Skin epidermis (tissue), 12 donors: ENCODE results near the gene FBXO24.

Experiments
- H3K27ac ChIP-seq, 21 experiments: fragments of 200-600 bp; sonication (generic) in 11 of 21; one replicate each; pipeline ENCODE4 v1.5.0; 2020; ENCODE audit warnings: mild to moderate bottlenecking in 3 of 21, inconsistent platforms in 2 of 21, moderate library complexity in 2 of 21
- H3K4me3 ChIP-seq, 7 experiments: fragments of 200-600 bp; sonication (generic) in 2 of 7; one replicate each; pipeline ENCODE4 v1.5.0; 2020; ENCODE audit warnings: inconsistent platforms in 2 of 7, mild to moderate bottlenecking in 2 of 7, moderate library complexity in 1 of 7

The FBXO24 gene

DNA sequence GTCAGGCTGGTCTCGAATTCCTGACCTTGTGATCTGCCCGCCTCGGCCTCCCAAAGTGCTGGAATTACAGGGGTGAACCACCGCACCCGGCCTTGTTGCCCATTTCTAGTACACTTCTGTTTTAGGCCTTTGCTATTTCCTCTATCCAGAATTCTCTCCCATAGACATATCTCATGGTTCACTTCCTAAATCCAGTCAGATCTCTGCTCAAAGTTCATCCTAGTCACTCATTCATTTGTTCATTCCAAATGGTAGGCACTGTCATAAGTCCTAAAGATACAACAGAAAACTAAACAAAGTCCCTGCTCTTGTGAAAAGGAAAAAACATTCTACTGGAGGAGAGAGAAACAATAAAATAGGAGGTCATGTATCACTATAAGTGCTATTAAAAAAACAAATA, 23.8 kb downstream of the FBXO24 start:
- no peak overlapping the region for H3K27ac ChIP-seq

DNA sequence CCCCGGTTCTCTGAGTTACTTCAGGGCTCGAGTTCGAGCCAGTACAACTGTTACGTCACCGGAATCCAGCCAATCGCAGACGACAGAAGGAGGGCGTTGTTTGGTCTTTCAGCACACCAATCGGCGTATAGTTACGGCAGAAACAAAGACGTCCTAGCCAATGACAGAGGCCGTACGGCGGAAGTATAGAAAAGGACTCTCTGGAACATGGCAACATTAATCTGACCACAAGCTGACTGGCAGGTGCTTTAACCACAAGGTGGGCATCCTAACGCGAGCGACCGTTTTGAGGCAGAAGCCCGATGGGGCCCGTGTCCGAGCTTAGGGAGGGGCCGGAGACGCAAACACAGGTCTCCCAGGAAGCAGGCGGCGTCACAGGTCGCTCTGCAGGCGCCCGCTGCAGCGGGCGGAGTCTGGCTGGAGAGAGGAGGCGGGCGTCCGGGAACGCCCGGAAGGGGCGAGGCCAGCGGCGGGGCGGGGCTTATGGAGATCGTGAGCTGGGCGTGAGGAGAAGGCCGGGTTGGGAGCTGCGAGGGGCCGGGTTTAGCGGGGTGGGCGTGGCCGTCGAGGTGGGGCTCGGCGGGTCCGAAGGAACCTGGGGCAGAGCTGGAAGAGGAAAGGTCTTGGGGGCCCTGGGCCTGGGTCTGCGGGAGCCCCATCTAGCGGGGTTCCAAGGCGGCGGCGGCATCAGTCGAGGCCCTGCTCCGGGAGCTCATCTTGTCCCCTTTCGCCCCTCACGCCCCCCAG, 26.0 kb downstream of the FBXO24 start, which contains the start of gene MOSPD3:
TSS of gene MOSPD3 (plus strand) at position 558 of the 747 bp plus-strand sequence. CDS start 252 bp downstream, outside the sequence.
- H3K4me3 ChIP-seq, result peak within 1 kb of the TSS; percentile 57 to 80 (median 69)
- H3K27ac ChIP-seq, result peak within 1 kb of the TSS; percentile 50 to 97 (median 90)

More for the DNA sequence above, 23.8 kb downstream of the FBXO24 start:
- H3K4me3 ChIP-seq, result no peak overlapping the region

DNA sequence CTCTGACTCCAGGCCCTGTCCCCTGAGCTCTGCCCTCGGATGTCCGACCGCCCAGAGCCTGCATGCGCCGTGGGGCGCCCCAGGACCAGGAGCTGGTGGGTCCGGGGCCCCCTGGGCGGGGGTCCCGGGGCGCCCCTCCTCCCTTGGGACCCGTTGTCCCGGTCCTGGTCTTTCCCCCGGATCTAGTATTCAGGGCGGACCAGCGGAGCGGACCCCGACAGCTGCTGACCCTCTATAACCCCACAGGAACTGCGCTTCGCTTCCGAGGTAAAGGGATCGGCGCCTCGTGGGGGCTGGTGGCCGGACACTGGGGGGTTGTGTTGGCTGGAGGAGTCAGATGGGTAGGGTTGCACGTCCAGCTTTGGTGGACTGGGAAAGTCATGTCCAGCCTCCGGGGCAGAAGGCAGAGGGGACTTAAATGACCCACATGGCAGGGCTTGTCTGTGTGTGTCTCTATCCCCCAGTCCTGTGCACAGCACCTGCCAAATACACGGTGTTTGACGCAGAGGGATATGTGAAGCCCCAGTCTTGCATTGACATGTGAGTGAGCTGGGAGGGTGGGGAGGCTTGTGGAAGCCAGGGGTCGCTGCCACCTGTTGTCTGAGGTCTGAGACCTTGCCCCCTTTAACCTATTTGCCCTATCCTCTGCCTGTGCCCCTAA, 26.7 kb downstream of the FBXO24 start:
- H3K27ac ChIP-seq, result peak overlapping the region; percentile 50 to 97 (median 90)

DNA sequence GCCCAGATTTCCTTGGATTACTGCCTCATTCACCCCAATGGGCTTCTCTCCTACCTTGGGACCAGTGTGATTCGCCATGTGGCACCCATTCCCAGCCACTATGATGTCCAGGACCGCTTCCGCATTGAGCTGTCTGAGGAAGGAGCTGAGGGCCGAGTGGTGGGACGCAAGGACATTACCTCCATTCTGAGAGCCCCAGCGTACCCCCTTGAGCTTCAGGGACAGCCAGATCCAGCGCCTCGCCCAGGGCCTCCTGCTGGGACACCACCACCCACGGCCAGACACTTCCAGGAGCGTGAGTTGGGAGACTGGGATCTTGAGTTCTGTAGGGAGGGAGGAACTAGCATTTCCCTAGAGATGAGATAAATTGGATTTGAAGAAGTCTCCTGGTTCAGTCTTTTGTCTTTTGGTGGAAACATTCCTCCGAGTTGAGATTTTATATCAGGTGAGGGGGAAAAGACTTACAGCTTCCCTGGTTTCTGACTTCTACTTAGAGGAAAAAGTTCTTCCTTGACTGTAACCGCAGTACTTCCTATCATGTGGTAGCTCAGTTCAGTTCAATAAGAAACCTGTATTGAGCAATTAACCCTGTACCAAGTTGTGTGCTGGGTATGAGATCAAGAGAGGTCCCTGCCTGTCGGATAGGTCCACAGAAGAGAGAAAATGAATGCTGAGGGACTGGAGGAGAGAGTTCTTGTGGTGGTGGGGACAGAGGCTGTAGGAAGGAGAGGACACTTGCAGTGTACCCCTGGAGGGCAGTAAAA, 27.5 kb downstream of the FBXO24 start:
- Histone ChIP-seq H3K27ac (peak overlapping the region in 7 of 21 experiments; percentile 4 to 94 (median 89)), H3K4me3 (peak overlapping the region in 5 of 7 experiments; percentile 57 to 80 (median 68))

More for the DNA sequence above, 26.7 kb downstream of the FBXO24 start:
- peak overlapping the region; percentile 57 to 80 (median 69) for H3K4me3 ChIP-seq

GRCh38 chr7:100614308-100614861, 28.3 kb downstream of the FBXO24 start:
- Histone ChIP-seq H3K27ac (no peak overlapping the region), H3K4me3 (no peak overlapping the region)

GRCh38 chr7:100620239-100620638, 34.1 kb downstream of the FBXO24 start:
- H3K4me3 ChIP-seq, result no peak overlapping the region
- H3K27ac ChIP-seq, result no peak overlapping the region

DNA sequence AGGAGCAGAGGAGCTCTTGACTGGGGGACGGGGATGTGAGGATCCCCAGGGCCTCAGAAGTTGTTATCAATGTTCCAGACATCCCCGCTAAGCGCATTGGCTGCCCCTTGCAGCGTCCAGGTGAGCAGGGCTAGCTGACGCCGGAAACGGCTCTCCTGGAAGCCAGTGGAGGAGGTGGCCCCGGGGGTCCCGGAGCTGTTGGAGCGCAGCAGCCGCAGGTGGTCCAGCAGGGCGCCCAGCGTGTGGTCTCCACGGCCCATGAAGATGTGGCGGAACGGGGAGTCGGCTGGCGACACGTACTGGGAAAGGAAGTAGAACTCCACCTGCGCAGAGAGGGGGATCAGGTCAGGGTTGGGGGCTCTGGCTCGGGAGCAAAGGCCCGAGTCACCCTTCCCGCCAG, 34.7 kb downstream of the FBXO24 start:
- no peak overlapping the region for H3K27ac ChIP-seq
- no peak overlapping the region for H3K4me3 ChIP-seq

- no peak overlapping the region for H3K27ac ChIP-seq
- no peak overlapping the region for H3K4me3 ChIP-seq
Observed at GRCh38 chr7:100621554-100621953, 35.4 kb downstream of the FBXO24 start.

DNA sequence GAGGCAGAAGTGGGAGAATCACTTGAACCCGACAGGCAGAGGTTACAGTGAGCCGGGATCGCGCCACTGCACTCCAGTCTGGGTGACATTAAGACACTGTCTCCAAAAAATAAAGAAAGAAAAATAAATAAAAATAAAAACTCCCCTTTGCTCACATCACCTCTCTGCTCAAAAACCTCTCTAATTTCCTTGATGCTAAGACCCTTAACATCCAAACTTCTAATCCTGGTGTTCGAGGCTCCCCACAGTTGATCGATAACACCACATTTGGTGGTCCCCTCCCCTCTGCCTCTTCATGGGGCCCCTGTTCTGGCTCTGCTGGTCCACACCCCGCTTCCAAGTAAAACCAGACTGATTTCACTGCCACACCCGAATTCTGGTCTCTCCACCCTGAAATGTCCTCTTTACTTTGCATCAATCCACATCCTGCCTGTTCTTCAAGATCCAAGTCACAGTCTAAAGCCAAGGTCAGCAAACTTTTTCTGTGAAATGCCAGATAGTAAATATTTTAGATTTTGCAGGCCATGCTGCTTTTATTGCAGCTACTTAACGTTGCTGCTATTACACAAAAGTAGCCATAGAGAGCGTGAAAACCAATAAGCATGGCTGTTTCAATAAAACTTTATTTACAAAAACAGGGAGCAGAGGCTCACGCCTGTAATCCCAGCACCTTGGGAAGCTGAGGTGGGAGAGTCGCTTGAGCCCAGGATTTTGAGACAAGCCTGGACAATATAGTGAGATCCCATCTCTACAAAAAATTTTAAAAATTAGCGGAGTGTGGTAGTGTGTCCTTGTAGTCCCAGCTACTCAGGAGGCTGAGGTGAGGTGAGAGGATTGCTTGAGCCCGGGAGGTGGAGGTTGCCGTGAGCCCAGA, 38.1 kb downstream of the FBXO24 start:
- H3K27ac ChIP-seq, result no peak overlapping the region
- H3K4me3 ChIP-seq, result no peak overlapping the region

- Histone ChIP-seq H3K27ac (peak overlapping the region in 1 of 21 experiments; percentile 79), H3K4me3 (peak overlapping the region in 5 of 7 experiments; percentile 3 to 28 (median 17))
Observed at GRCh38 chr7:100626055-100626454, 39.9 kb downstream of the FBXO24 start.

GRCh38 chr7:100626530-100627237, 40.6 kb downstream of the FBXO24 start:
- Histone ChIP-seq H3K27ac (peak overlapping the region in 12 of 21 experiments; percentile 26 to 79 (median 71)), H3K4me3 (peak overlapping the region; percentile 3 to 28 (median 17))

- no peak overlapping the region for H3K4me3 ChIP-seq
- peak overlapping the region in 6 of 21 experiments; percentile 46 to 79 (median 76) for H3K27ac ChIP-seq
Observed at GRCh38 chr7:100627238-100627549, 41.1 kb downstream of the FBXO24 start.

DNA sequence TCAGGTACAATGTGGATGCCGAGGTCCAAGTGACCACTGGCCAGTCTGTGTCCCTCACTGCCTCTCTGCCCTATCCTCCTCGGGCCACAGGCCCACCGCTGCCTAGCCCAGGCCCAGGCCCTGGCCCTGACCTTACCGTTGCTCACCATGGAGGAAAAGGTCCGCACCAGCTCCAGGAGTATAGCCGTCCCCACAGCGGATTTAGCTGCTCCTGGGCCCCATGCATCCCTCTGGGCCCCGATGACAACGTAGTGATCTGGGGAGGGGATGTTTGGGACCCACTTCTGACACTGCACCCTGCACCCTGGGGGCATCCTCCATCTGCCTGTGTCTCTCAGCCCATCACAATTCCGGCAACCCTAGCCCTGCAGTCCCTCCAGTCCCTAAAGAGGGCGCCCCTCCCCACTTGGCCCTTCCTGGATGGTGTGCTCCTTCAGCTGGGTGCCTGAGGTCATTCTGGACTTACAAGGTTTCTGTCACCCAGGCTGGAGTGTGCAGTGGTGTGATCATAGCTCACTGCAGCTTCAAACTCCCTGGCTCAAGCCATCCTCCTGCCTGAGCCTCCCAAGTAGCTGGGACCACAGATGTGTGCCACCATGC, 43.1 kb downstream of the FBXO24 start:
- Histone ChIP-seq H3K27ac (no peak overlapping the region), H3K4me3 (no peak overlapping the region)

DNA sequence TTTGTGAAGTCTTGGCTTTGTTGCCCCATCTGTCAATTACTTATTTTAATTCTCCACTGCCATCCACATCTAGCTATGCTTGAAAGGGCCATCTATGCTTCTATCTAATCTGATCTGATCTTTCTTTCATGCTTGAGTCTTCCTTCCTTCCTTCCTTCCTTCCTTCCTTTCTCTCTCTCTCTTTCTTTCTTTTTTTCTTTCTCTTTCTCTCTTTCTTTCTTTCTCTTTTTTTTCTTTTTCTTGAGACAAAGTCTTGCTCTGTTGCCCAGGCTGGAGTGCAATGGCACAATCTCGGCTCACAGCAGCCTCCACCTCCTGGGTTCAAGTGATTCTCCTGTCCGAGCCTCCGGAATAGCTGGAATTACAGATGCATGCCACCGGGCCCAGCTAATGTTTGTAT, 43.9 kb downstream of the FBXO24 start:
- Histone ChIP-seq H3K4me3 (no peak overlapping the region), H3K27ac (no peak overlapping the region)

DNA sequence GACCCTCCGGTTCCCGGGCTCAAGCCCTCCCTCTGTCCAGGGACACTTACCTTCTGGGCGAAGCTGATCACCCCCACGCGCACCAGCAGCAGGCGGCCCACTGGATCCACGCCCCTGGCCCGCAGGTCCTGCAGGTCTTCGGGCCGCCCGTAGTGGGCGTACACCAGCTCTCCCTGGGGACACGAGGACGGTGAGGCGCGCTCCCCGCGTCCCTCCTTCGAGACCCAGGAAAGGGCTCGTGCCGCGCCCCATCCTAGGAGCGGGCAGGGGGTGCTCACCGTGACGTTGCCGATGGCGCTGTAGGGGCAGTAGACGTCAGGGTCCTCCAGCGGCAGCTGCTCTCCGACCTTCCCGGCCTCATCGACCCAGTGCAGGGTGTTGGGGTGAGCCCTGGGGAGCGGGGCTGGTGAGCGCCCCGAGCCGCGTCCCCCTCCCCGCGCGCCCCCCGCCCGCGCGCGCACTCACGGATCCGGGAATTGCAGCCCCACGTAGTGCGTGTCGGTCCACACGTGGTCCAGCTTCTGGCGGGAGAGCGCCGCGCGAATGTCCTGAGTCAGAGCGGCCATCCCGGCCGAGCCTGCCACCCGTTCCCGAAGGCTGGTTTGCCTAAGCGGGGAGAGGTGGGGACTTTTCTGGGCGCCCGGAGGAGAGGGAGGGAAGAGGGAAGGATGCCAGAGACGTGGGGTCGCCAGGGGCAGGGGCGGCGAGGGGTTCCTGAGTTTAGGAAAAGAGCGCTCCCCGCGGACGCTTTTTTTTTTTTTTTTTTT, 47.0 kb downstream of the FBXO24 start:
- Histone ChIP-seq H3K27ac (peak overlapping the region in 13 of 21 experiments; percentile 8 to 73 (median 53)), H3K4me3 (peak overlapping the region; percentile 38 to 57 (median 47))

DNA sequence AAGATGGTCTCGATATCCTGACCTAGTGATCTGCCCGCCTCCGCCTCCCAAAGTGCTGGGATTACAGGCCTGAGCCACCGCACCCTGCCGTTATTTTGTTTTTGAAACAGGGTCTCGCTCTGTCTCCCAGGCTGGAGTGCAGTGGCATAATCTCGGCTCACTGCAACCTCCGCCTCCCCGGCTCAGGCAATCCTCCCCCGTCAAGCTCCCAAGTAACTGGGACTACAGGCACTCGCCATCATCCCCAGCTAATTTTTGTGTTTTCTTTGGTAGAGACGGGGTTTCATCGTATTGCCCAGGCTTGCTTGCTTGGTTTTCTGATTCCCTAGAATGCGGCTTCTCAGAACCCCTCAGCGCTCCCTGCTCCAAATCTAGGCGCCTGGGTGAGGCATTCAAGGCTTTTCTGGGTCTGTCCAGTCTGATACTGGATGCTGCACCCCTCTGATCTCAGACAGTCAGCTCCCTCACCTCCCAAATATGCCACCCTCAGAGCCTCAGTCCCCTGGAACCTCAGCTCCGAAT, 53.9 kb downstream of the FBXO24 start:
- no peak overlapping the region for H3K4me3 ChIP-seq
- H3K27ac ChIP-seq, result no peak overlapping the region
